Measurements from ENCODE around the gene ARHGAP15. TPM values are rescaled to one million over a fixed set of nuclear protein-coding genes. Genes with fewer than 3 reads are reported as not detected.
A peak's percentile ranks its signal among the peaks of the same experiment; 100 is the strongest.

The ARHGAP15 gene
- total RNA-seq, 1 donor from 2014 or later: 0.51 TPM

- H3K36me3 Mint-ChIP-seq: no peaks in the 10 kb centered on the region
- no peak overlapping the region for H3K27ac Mint-ChIP-seq
- no peak overlapping the region for H3K4me3 Mint-ChIP-seq
- peaks cover 8% of the 10 kb centered on the region for H3K9me3 Mint-ChIP-seq
- DNase-seq (ENCODE audit: low spot score in 2 of 2, unreplicated experiment in 2 of 2): no peak
- no peaks in the 10 kb centered on the region for H3K27me3 Mint-ChIP-seq (ENCODE audit: low read depth)
- peaks cover 37% of the 10 kb centered on the region for H3K4me1 Mint-ChIP-seq
- TF ChIP-seq CTCF (IDR thresholded peaks at IDR 0.05; ENCODE audit: unreplicated experiment): no peak
Observed at GRCh38 chr2:143477714-143478443, 348.7 kb downstream of the ARHGAP15 start.

GRCh38 chr2:143480086-143480485 lies 350.9 kb downstream of the ARHGAP15 start:
- H3K4me1 Mint-ChIP-seq: peaks cover 37% of the 10 kb centered on the region
- H3K27me3 Mint-ChIP-seq (ENCODE audit: low read depth): no peaks in the 10 kb centered on the region
- H3K4me3 Mint-ChIP-seq: no peak overlapping the region
- TF ChIP-seq CTCF (IDR thresholded peaks at IDR 0.05; ENCODE audit: unreplicated experiment): no peak
- no peak for DNase-seq (ENCODE audit: low spot score in 2 of 2, unreplicated experiment in 2 of 2)
- H3K27ac Mint-ChIP-seq: no peak overlapping the region
- no peaks in the 10 kb centered on the region for H3K9me3 Mint-ChIP-seq
- H3K36me3 Mint-ChIP-seq: no peaks in the 10 kb centered on the region

- Mint-ChIP-seq H3K4me1 (peaks cover 32% of the 10 kb centered on the region), H3K27me3 (ENCODE audit: low read depth) (no peaks in the 10 kb centered on the region), H3K36me3 (no peaks in the 10 kb centered on the region), H3K27ac (no peak overlapping the region), H3K4me3 (no peak overlapping the region), H3K9me3 (no peaks in the 10 kb centered on the region)
- no peak for DNase-seq (ENCODE audit: low spot score in 2 of 2, unreplicated experiment in 2 of 2)
- TF ChIP-seq CTCF (IDR thresholded peaks at IDR 0.05; ENCODE audit: unreplicated experiment): no peak
Observed at GRCh38 chr2:143480601-143481236, 351.5 kb downstream of the ARHGAP15 start.

GRCh38 chr2:143481237-143481623 lies 352.0 kb downstream of the ARHGAP15 start:
- Mint-ChIP-seq H3K36me3 (no peaks in the 10 kb centered on the region), H3K9me3 (no peaks in the 10 kb centered on the region), H3K4me3 (no peak overlapping the region), H3K27ac (no peak overlapping the region), H3K4me1 (peaks cover 32% of the 10 kb centered on the region), H3K27me3 (ENCODE audit: low read depth) (no peaks in the 10 kb centered on the region)
- no peak for DNase-seq (ENCODE audit: low spot score in 2 of 2, unreplicated experiment in 2 of 2)
- no peak for TF ChIP-seq CTCF (IDR thresholded peaks at IDR 0.05; ENCODE audit: unreplicated experiment)

GRCh38 chr2:143481733-143482132 lies 352.5 kb downstream of the ARHGAP15 start:
- no peaks in the 10 kb centered on the region for H3K27me3 Mint-ChIP-seq (ENCODE audit: low read depth)
- no peak for TF ChIP-seq CTCF (IDR thresholded peaks at IDR 0.05; ENCODE audit: unreplicated experiment)
- no peak overlapping the region for H3K4me3 Mint-ChIP-seq
- H3K4me1 Mint-ChIP-seq: peaks cover 32% of the 10 kb centered on the region
- H3K27ac Mint-ChIP-seq: peak overlapping the region; percentile 77
- no peak for DNase-seq (ENCODE audit: low spot score in 2 of 2, unreplicated experiment in 2 of 2)
- H3K9me3 Mint-ChIP-seq: no peaks in the 10 kb centered on the region
- H3K36me3 Mint-ChIP-seq: no peaks in the 10 kb centered on the region

All from mesothelial cell of epicardium (in vitro differentiated cells).